H1 (cell line): ENCODE data around the gene GADL1. TPM values are rescaled to one million over a fixed set of nuclear protein-coding genes. Genes with fewer than 3 reads are reported as not detected.

Experiments
- CBX5 ChIP-seq: fragments of 300-800, 300-1000 bp; sonication (generic); IDR thresholded peaks from 2 replicates; pipeline ENCODE4 v1.7.1; 2016; ENCODE audit warnings: antibody characterized with exemption, low read length, low read depth
- HDAC6 ChIP-seq: IDR thresholded peaks from one replicate; pipeline ENCODE4 v1.7.1; 2012; ENCODE audit warnings: low read depth, mild to moderate bottlenecking, inconsistent platforms, low read length, moderate library complexity
- KDM1A ChIP-seq: fragments of 200-600, 300-600 bp; sonication (generic); IDR thresholded peaks from 2 replicates; pipeline ENCODE4 v1.7.1; 2016; ENCODE audit warnings: mild to moderate bottlenecking, low read length, borderline replicate concordance
- KDM4A ChIP-seq: IDR thresholded peaks from one replicate; pipeline ENCODE4 v1.7.1; 2012; ENCODE audit warnings: low read depth, mild to moderate bottlenecking, moderate library complexity, low read length, inconsistent platforms; ENCODE audit not compliant: severe bottlenecking
- TAF1 ChIP-seq: IDR thresholded peaks from 2 replicates; pipeline ENCODE4 v1.6.1; 2011; ENCODE audit warnings: mild to moderate bottlenecking, low read depth, low read length
- polyA plus RNA-seq, 7 experiments: library from polyadenylated mRNA; depleted of rRNA in 3 of 7; stranded (reverse) in 5 of 7; unstranded in 2 of 7; fragments of >200 nt in 5 of 7; fragments of 200-250 nt in 2 of 7; gene quantifications; 1 replicate in 5 of 7; 2 replicates in 1 of 7; 4 replicates in 1 of 7; pipeline versions ENCODE4 v1.2.1 to v1.2.3, GENCODE V29; 2011 to 2013; ENCODE audit warnings: missing spikeins in 2 of 7, mixed read lengths in 2 of 7
- total RNA-seq: library from RNA; stranded (reverse); fragmentation: NEBNext Ultra II Directional; extraction: Animal tissue kit (Norgen Biotek cat#: 25700); gene quantifications from 2 replicates; pipeline ENCODE4 v1.2.1, GENCODE V29; 2021
- TF ChIP-seq, protein P1 (sequence below): IDR thresholded peaks from 2 replicates; pipeline ENCODE4 v1.6.1; 2011; ENCODE audit warnings: low read length, improper control_type of control experiment

The GADL1 gene
- total and polyA plus RNA-seq, 2 of the 8 experiments (the other 6 are each of a cell fraction or from before 2014, with no cell fraction given): 0.03 to 0.30 TPM

DNA sequence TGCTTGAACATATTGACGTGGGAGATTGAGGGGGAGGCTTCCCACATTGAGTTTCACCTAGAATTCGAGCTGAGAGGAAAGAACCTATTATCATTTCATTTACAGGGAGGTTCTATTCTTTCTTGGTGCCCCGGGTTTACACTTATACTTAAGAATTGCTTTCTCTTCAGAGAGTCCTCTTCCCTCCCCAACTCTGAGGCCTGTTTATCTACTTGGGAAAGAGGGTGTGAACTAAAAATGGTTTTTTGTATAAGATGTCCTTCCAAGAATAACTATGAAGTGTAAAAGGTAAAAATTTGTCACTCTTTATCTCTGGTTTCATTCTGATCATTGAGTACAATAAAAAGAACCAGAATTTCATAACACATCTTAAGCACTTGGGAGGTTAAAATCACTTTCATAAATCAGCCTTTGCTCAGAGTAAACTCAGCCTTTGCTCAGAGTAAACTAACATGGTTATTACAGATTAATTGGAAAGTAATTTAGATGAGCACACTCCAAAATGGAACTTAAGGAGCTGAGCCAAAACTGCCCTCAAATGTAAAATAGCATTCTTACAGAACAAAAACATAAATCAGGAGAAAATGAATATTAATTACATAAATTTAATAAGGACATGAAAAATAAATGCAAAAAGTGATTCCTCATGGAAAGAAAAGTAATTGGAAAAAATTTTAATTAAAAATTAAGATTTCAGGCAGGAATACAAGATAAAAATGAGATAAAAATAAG lies 75.2 kb downstream of the GADL1 start (continued):
- TF ChIP-seq TAF1: no peak
- no peak for TF ChIP-seq KDM4A
- TF ChIP-seq, protein P1, sequence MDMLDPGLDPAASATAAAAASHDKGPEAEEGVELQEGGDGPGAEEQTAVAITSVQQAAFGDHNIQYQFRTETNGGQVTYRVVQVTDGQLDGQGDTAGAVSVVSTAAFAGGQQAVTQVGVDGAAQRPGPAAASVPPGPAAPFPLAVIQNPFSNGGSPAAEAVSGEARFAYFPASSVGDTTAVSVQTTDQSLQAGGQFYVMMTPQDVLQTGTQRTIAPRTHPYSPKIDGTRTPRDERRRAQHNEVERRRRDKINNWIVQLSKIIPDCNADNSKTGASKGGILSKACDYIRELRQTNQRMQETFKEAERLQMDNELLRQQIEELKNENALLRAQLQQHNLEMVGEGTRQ: no peak
- TF ChIP-seq HDAC6: no peak
- no peak for TF ChIP-seq CBX5
- TF ChIP-seq KDM1A: no peak
